ENCODE measurements around the gene SLIRP. TPM values are rescaled to one million over a fixed set of nuclear protein-coding genes. Genes with fewer than 3 reads are reported as not detected.
"Not testable (repeated sequence)": the region's sequence is repeated elsewhere in the genome, so short reads cannot be mapped to it uniquely, and the experiment has no call there.

Gene SLIRP
- total RNA-seq, 1 donor from 2014 or later: 179 TPM

- no peak for DNase-seq
Measured at GRCh38 chr14:77746064-77746702, 38.3 kb downstream of the SLIRP start.

- not testable (repeated sequence) for DNase-seq
Measured at GRCh38 chr14:77747425-77747824, 39.5 kb downstream of the SLIRP start.

DNA sequence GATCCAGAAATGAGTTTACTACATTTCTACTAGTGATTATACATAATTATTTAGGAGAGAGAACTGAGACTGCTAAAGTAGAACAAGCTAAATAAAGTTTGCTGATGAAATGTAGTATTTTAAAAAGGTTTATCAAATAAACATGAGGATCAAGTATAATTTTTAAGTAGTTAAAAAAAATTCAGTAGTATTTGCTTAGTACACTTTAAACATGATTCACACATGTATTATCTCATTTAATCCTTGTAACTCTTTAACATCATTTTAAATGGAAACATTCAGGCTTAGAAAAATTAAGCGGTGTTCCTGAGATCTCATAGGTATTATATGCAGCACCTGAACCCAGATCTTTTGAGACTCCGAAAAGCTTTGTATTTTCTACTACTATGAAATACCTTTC, 44.4 kb downstream of the SLIRP start:
- no peak for DNase-seq

- DNase-seq: no peak
Measured at GRCh38 chr14:77752799-77753516, 45.1 kb downstream of the SLIRP start.

DNA sequence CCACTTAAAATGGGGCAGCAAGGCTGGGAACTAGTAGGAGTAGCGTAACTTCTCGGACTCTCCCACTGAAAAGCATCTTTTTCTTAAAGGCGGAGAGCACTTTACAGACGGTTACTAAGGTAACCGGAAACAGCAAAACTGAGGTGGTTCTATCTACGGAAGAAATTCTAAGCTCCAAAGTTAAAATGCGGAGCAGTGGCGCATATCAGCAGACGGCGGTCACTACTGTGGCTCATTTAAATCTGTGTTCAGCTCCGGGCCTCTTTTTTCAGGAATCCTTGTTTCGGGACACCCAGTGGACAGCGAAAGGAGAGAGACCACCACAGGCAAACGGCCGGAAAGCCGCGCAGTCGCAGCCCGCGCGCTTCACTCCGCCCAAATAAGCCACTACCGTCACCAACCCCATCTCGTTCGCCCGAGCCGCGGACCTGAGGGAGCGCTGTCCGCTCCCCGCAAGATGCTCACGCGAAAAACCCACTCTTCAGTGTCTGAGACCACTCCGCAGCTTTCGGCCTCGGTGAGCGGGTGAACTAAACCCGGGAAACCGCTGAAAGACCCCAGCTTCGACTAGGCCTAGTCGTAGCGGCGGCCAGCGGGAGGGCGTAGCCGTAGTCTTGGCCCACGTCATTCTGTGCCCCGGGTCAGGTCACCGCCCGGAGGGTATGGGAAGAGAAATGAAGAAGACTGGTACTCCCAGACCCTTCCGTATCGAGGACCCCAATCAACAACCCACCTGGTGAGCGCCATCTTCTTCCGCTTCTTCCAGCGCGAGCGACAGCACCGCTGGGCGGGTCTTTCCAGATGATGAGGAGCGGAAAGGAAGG, 52.7 kb downstream of the SLIRP start, which contains the start of gene SNW1:
TSS of gene SNW1 (minus strand) at position 776 of the 824 bp plus-strand sequence. CDS start at position 747, 29 bp downstream.
- peak; percentile 96 for DNase-seq

DNA sequence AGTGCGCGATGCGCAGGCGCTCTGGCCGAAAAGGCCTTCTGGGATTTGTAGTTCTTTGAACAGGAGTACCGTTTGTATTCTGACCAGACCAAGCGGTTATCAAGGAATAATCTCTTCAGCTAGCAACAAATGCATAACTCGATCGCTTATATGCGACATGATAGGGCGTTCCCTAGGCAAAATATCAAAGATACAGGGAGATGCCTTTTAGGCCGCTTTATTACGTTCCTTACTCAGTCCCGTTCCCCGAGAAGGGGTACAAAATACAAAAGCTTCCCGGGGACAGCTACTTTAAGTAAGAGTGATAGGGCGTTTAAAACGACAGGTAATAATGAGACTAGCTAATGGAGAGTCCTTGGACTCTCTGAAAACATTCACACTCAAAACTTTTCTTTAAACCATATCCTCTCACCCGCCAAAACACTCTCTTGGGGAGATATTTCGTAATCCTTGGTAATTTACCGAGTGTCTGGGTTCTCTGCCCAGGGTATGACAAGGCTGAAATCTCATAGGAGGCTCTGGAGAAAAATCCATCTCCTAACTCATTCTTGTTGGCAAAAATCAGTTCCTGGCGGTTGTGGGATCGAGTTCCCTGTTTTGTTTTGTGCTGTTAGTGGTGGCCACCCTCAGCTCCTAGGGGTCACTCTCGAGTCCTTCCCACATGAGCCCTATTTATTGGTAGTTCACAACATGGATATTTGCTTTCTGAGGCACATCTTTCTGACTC, 53.5 kb downstream of the SLIRP start:
- DNase-seq: peak; percentile 60

GRCh38 chr14:77763316-77763715, 55.4 kb downstream of the SLIRP start:
- DNase-seq: no peak

DNA sequence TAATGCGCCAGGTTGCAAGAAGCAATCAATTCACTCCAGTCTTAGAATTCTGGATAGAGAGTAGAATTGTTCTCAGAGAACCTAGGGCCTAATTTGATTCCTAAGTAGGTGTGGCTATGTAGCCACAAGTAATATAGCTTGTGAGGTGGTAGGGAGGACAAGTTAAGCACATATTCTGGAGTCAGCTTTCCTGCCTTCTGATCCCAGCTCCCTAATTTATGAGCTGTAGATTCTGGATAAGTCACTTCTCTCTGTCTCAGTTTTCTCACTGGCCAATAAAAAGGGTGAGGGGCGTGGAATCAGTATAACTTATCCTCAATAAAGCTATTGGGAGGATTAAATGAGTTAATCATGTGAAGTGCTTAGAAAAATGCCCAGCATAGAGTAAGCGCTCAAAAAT, 56.1 kb downstream of the SLIRP start:
- DNase-seq: no peak

Other genes starting within 250 kb of the SLIRP start
- gene ISM2, start 209.3 kb upstream of the SLIRP start, total RNA-seq: 0.14 and 0.17 TPM in 2 replicates
- 104 and 143 TPM in 2 replicates for gene SPTLC2, start 91.5 kb upstream of the SLIRP start, total RNA-seq
- 12.0 and 14.1 TPM in 2 replicates for gene ALKBH1, start 80 bp upstream of the SLIRP start, total RNA-seq
- gene SNW1, start 53.1 kb downstream of the SLIRP start, total RNA-seq: 53.6 and 74.4 TPM in 2 replicates
- gene ADCK1, start 92.0 kb downstream of the SLIRP start, total RNA-seq: 4.9 and 5.6 TPM in 2 replicates